Vagina (tissue), 2 donors: ENCODE measurements around the gene C1orf232. TPM values are rescaled to one million over a fixed set of nuclear protein-coding genes. Genes with fewer than 3 reads are reported as not detected.
A peak's percentile ranks its signal among the peaks of the same experiment; 100 is the strongest.

Experiments
- DNase-seq, 2 donors: peaks; one replicate each; pipeline ENCODE4 v3.0.0-alpha.2; 2017; ENCODE audit errors: extremely low spot score in 2 of 2
- H3K27ac ChIP-seq: fragments of 200-600 bp; sonication (generic); one replicate; pipeline ENCODE4 v1.5.1; 2019
- H3K27me3 ChIP-seq: fragments of 200-600 bp; sonication (generic); one replicate; pipeline ENCODE4 v1.5.1; 2019
- H3K36me3 ChIP-seq, 2 donors: fragments of 200-600 bp; sonication (generic); one replicate each; pipeline ENCODE4 v1.5.1; 2017 to 2019
- H3K4me1 ChIP-seq: fragments of 200-600 bp; sonication (generic); one replicate; pipeline ENCODE4 v1.5.1; 2019
- H3K4me3 ChIP-seq, 2 donors: fragments of 200-600 bp; sonication (generic); 1 replicate in 1 of 2; 2 replicates in 1 of 2; pipeline ENCODE4 v1.5.1; 2016 to 2019
- H3K9me3 ChIP-seq: fragments of 200-600 bp; sonication (generic); one replicate; pipeline ENCODE4 v1.5.1; 2019
- CTCF ChIP-seq, 3 experiments: fragments of 450-650 bp in 2 of 3; fragments of 200-600 bp in 1 of 3; sonication (generic) in 1 of 3; IDR thresholded peaks; one replicate each; pipeline ENCODE4 v1.5.1; 2017 to 2019; ENCODE audit warnings: antibody characterized with exemption in 3 of 3, mild to moderate bottlenecking in 2 of 3, moderate library complexity in 2 of 3
- POLR2A ChIP-seq, 2 donors: fragments of 450-650 bp; IDR thresholded peaks; one replicate each; pipeline ENCODE4 v1.6.1; 2017; ENCODE audit warnings: antibody characterized with exemption in 2 of 2, mild to moderate bottlenecking in 2 of 2, moderate library complexity in 2 of 2
- POLR2AphosphoS5 ChIP-seq, 2 donors: sonication (generic); formaldehyde crosslinking; IDR thresholded peaks; one replicate each; pipeline ENCODE4 v1.9.0; 2017; ENCODE audit warnings: antibody characterized with exemption in 2 of 2, mild to moderate bottlenecking in 2 of 2, low read depth in 1 of 2; ENCODE audit not compliant: insufficient read depth in 1 of 2
- intact Hi-C: fragments of 100-400 bp; cut with DNase I; formaldehyde crosslinking; loops from one replicate; pipeline ENCODE4 v1.15.1; 2023
- total RNA-seq: library from RNA; depleted of rRNA; stranded (reverse); fragments of >200 nt; gene quantifications from one replicate; pipeline ENCODE4 v1.2.3, GENCODE V29; 2016

C1orf232 gene
- total RNA-seq, 1 donor from 2014 or later, result not detected

- Histone ChIP-seq H3K4me3 (no peak overlapping the region), H3K9me3 (no peaks in the 10 kb centered on the region), H3K4me1 (peaks cover 12% of the 10 kb centered on the region), H3K36me3 (no peaks in the 10 kb centered on the region), H3K27ac (peak overlapping the region; percentile 18), H3K27me3 (no peaks in the 10 kb centered on the region)
- no peak for DNase-seq
- TF ChIP-seq POLR2A (IDR thresholded peaks at IDR 0.05) (no peak), POLR2AphosphoS5 (IDR thresholded peaks at IDR 0.05; ENCODE audit: insufficient read depth in 1 of 2, low read depth in 1 of 2) (peak in 1 of 2 donors; percentile 87), CTCF (IDR thresholded peaks at IDR 0.05) (no peak)
- intact Hi-C loops, result no loop called here
These were observed 13.0 kb upstream of the C1orf232 start for GRCh38 chr1:26181586-26182382.

GRCh38 chr1:26180010-26180506 lies 11.3 kb upstream of the C1orf232 start:
- no peak for DNase-seq
- Histone ChIP-seq H3K4me3 (no peak overlapping the region), H3K9me3 (no peaks in the 10 kb centered on the region), H3K27ac (no peak overlapping the region), H3K36me3 (no peaks in the 10 kb centered on the region), H3K27me3 (no peaks in the 10 kb centered on the region), H3K4me1 (peaks cover 12% of the 10 kb centered on the region)
- intact Hi-C loops, result no loop called here
- TF ChIP-seq POLR2AphosphoS5 (IDR thresholded peaks at IDR 0.05; ENCODE audit: insufficient read depth in 1 of 2, low read depth in 1 of 2) (no peak), CTCF (IDR thresholded peaks at IDR 0.05) (no peak), POLR2A (IDR thresholded peaks at IDR 0.05) (no peak)

- Histone ChIP-seq H3K4me1 (peaks cover 10% of the 10 kb centered on the region), H3K27ac (peak within 1 kb of the TSS; percentile 53), H3K36me3 (no peaks in the 10 kb centered on the region), H3K4me3 (peak within 1 kb of the TSS in 1 of 2 donors; percentile 34), H3K9me3 (no peaks in the 10 kb centered on the region), H3K27me3 (no peaks in the 10 kb centered on the region)
- intact Hi-C loops, result no loop called here
- TF ChIP-seq POLR2A (IDR thresholded peaks at IDR 0.05) (no peak), POLR2AphosphoS5 (IDR thresholded peaks at IDR 0.05; ENCODE audit: insufficient read depth in 1 of 2, low read depth in 1 of 2) (no peak), CTCF (IDR thresholded peaks at IDR 0.05) (no peak)
- no peak for DNase-seq
These were observed 8.5 kb upstream of the C1orf232 start, which contains the start of gene CNKSR1 for GRCh38 chr1:26177182-26177684. Gene CNKSR1 (plus strand): TSS chr1:26177491. CDS start chr1:26177548, 57 bp downstream.

GRCh38 chr1:26175346-26175745 lies 6.6 kb upstream of the C1orf232 start:
- no peaks in the 10 kb centered on the region for H3K9me3 ChIP-seq
- intact Hi-C loops, result no loop called here
- no peaks in the 10 kb centered on the region for H3K27me3 ChIP-seq
- H3K27ac ChIP-seq, result no peak overlapping the region
- H3K4me3 ChIP-seq, result no peak overlapping the region
- TF ChIP-seq POLR2AphosphoS5 (IDR thresholded peaks at IDR 0.05; ENCODE audit: insufficient read depth in 1 of 2, low read depth in 1 of 2) (no peak), CTCF (IDR thresholded peaks at IDR 0.05) (no peak), POLR2A (IDR thresholded peaks at IDR 0.05) (no peak)
- DNase-seq, result no peak
- H3K4me1 ChIP-seq, result peaks cover 18% of the 10 kb centered on the region
- no peaks in the 10 kb centered on the region for H3K36me3 ChIP-seq
